Stimulated activated CD4-positive, alpha-beta T cell treated with anti-CD3 and anti-CD28 coated beads, Interleukin-12 subunit alpha, Interleukin-12 subunit beta, amount 100 ng/mL, for 24 hours (primary cell): ENCODE measurements around the gene FTSJ1.
"Not testable (repeated sequence)": the region's sequence is repeated elsewhere in the genome, so short reads cannot be mapped to it uniquely, and the experiment has no call there.

ENCODE experiments used
- DNase-seq, 2 experiments: peaks; one replicate each; pipeline ENCODE4 v3.0.0-alpha.2; 2020; ENCODE audit warnings: low read depth in 2 of 2

The FTSJ1 gene

GRCh38 chrX:48523682-48524081 is 47.7 kb downstream of the FTSJ1 start:
- no peak for DNase-seq

- DNase-seq, result not testable (repeated sequence)
Observed at GRCh38 chrX:48525853-48526252, 49.9 kb downstream of the FTSJ1 start.

GRCh38 chrX:48530736-48531135 is 54.7 kb downstream of the FTSJ1 start:
- DNase-seq, result no peak

DNA sequence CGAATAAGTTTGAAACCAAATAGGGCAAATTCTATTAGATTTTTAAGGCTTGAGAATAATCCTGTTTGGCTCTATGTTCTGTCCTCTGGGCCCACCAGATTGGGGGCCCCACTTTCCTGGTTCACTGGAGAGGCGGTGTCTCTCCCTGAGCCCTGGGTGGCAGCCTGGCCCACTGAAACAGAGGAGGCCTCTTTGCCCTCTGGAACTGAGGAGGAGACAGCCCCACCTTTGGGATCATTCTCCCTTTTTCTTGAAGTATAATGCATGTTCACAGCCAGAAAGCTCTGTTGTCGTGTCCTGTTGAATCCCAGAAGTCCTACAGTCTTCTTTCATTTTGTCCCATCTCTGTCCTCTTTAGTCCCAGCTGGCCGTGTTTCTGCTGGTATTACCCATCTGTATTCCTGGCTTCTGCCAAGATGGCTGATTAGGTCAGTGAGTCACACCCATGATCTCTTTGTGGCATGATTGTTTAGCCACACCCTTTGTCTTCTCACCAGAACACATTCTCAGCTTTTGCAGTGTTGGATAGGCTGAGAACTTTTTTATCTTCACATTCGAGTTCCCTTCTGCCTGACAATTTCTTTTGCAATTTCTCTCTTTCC is 55.5 kb downstream of the FTSJ1 start:
- DNase-seq, result no peak

- DNase-seq, result no peak
Observed at GRCh38 chrX:48532161-48532560, 56.2 kb downstream of the FTSJ1 start.

- no peak for DNase-seq
Observed at GRCh38 chrX:48533165-48533564, 57.2 kb downstream of the FTSJ1 start.
